Epithelial cell of prostate (primary cell): Measurements from ENCODE around the gene FCN3.
A peak's percentile ranks its signal among the peaks of the same experiment; 100 is the strongest.

Source experiments
- DNase-seq: peaks from one replicate; pipeline ENCODE4 v3.0.0-alpha.2; 2011; ENCODE audit warnings: low read depth, low spot score
- H3K27ac ChIP-seq: fragments of 450-650 bp; 2 replicates; pipeline ENCODE4 v1.5.1; 2017; ENCODE audit warnings: mild to moderate bottlenecking

The FCN3 gene

DNA sequence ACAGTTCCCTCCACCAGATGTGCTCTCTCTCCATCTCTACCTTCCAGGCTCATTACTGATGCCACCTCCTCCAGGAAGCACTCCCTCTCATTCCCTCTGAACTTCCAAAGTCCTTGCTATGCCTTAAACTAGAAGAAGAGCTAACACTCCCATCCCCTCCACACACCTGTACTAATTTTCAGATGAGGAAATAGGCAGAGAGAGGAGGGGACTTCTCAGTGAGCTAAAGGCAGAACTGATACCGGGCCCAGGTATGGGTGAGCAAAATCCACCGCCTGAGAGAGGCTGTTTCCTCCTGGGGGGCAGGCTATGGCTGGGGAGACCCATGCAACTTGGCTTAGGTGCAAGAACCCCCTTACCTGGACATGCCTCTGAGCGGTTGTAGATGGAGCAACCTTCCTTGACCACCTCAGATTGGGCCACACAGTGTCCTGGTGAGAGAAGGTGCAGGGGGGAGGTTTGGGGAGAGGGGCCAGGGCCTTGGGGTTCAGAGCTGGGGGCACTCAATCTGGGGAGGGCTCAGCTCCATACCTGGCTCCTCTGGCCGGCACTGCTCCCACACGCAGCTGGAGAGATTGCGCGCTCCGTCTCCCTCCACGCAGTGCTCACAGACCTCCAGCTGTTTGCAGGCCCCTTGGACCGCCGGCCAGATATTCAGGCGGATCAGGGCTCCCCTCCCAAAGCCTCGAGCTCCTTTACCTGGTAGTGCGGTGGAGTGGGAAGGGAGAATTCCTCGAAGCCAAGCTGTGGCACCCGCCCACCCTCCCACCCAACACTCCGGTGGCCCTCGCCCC is 7.5 kb upstream of the FCN3 start:
- no peak for DNase-seq
- H3K27ac ChIP-seq, result no peak overlapping the region

DNA sequence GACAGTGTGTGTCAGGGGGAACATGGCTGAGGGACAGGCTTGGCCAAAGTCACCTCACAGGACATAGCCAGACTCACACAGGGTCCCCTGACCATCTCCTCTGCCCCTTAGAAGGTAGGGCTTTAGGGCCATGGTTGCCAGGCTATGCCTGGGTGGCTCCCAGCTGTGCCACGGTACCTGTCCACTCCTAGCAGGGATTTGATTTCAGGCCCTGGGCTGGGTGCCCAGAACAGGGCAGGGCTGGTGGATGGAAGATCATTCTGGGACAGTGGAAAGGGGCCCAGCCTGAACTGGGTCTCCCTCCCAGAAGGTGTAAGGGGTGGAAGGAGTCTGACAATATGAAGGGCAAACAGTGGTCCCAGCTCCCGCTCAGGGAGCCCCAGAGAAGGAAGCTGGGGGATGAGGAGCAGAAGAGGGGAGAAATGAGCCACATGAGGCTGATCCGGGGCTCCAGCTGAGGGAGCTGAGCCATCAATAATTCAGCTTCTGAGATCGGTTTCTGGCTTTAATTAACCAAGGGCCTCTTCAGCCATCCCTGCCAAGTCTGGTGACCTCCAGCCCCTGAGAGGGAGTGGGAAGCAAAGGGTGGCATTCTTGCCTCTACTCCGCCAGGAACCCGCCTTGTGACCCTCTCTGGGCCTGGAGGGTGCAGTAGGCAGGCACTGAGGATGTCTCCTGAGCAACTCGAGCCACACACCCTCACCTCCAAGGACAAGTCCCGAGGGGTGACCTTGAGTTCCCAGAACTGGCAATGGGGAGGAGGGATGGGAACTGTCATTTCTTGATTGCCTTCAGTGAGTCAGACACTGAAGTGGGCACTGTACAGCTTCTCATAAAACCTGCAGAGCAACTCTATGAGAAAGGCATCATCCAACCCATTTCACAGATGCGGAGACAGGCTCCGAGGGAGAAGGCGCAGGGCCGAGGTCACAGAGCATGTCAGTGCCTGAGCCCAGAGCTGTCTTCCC is 6.4 kb upstream of the FCN3 start:
- no peak for DNase-seq
- no peak overlapping the region for H3K27ac ChIP-seq

DNA sequence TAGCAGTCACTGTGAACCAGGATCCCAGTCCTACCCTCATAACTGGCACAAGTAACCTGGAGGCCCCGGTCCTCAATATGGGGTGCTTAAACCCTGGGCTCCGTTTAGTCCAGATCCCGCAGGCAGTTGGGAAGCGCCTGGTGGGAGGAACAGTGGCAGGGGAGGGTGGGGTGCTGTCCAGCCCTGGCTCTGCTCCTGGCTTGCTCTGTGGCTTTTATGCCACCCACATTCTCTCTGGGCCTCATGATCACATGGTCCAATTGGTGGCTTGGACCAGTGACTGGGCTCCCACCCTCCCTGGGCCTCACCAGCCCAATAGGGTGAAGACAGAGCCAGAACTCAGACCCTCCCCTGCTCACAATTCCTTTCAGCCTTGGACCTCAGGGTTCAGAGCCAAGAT is 5.6 kb upstream of the FCN3 start:
- no peak for DNase-seq
- H3K27ac ChIP-seq, result no peak overlapping the region

DNA sequence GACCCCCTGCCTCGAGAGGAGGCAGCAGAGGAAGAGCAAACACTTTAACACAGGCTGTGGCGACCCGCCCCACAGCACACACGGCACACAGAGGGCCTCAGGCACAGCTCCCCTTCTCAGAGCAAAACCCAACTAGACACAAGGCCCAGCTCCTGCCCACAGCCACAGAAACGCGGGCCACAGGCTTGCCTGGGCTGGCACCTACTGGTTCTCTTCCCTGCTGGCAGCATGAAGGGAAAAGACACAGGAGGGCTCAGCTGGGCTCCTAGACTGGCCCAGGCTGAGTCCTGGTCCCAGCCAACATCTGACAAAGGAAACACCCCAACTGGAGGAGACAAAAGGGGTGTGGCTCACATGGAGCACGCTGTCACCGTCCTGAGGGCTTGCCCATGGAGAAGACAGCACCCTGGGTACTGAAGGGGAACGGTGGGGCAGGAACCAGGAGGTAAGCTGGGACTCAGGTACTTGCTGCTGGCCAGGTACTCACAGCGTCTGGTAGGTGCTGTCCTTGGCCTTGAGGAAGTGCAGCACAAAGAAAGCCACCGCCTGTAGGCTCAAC is 5.0 kb upstream of the FCN3 start:
- DNase-seq, result no peak
- H3K27ac ChIP-seq, result no peak overlapping the region

DNA sequence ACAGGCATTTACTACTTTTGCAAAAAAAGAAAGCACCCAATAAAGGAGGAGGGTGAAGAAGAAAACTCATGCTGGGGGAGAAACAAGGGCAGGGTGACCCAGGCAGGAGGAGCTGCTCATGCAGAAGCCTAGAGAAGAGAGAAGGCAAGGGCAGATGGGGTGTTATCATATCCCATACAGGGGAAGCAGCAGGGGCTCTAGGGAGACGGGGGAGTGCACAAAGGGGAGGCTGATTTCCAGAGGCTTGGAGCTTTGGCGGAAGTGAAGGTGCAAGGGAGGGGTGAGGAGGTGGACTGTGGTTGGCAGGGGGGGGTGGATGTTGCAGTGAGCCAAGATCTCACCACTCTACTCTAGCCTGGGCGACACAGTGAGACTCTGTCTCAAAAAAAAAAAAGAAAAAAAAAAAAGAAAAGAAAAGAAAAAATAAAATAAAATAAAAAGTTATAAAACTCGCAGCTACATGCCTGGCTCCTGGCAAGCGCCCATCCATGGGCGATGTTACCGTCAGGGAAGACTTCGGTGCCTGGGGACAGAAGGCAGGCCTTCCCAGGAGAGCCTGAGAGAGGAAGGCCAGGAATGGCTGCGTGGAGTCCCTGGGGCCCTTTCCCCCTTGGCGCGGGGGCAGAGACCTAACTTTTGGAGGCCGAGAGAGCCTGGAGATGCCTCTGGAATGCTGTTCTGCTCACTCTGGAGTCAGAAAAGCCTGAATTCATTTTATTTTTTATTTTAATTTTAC is 3.3 kb upstream of the FCN3 start:
- H3K27ac ChIP-seq, result no peak overlapping the region
- DNase-seq, result no peak

DNA sequence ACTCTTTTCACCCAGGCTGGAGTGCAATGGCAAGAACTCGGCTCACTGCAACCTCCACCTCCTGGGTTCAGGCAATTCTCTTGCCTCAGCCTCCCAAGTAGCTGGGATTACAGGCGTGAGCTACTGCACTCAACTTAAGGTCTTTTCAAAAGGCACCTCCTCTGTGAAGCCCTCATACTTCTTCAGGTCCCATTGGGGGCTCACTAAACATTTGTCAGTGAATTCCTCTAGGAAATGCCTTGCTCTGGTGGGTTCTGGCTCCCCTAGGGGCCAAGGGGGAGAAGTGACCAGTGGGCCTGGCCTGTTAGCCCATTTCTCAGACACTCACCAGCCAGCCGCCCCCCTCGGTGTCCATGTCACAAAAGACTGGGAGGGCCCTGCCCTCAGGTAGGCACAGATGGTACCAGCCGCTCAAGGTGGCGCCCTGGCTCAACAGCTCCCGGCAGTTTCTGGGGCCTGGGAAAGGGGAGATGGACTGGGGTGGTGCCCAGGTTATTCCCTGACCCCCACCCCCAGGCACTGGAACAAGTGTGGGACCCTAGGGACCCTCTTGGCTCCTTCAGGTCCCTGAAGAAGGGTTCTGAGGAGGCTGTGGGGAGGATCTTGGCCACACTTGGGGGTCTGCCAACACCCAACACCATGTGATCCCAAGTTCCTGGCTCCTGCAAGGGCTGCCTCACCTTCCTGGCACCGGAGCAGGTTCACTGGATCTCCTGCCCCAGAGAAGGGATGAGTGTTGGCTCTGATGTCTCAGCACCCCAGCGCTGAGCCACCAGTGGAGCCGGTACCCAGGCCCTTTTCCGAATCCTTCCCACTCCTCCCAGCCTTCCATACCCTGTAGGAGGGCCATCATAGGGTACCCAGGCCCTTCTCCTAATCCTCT is 1.6 kb downstream of the FCN3 start:
- no peak overlapping the region for H3K27ac ChIP-seq
- no peak for DNase-seq

DNA sequence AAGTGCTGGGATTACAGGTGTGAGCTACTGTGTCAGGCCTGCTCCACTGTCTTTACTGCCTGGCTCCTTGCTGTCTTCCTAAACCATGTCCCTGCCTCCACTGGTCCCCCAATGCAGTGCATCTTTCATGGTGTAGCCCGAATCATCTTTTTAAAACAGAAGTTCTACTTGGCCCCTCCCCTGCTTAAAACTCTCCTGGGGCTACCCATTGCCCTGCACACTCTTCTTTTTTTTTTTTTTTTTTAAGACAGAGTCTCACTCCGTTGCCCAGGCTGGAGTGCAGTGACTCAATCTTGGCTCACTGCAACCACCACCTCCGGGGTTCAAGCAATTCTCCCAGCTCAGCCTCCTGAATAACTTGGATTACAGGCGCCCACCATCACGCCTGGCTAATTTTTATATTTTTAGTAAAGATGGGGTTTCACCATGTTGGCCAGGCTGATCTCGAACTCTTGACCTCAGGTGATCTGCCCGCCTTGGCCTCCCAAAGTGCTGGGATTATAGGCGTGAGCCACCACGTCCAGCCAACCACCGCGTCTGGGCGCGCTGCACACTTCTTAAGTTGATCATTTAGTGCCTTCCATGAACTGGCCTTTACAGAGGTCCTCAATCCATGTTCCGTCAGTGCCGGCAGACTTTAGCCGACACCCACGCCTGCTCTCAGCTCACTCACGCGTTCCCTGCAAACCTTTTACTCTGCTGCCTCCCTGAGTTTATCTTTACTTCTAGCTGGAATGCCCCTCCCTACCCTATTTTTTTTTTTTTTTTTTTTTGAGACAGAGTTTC is 2.4 kb downstream of the FCN3 start:
- DNase-seq, result no peak
- no peak overlapping the region for H3K27ac ChIP-seq

DNA sequence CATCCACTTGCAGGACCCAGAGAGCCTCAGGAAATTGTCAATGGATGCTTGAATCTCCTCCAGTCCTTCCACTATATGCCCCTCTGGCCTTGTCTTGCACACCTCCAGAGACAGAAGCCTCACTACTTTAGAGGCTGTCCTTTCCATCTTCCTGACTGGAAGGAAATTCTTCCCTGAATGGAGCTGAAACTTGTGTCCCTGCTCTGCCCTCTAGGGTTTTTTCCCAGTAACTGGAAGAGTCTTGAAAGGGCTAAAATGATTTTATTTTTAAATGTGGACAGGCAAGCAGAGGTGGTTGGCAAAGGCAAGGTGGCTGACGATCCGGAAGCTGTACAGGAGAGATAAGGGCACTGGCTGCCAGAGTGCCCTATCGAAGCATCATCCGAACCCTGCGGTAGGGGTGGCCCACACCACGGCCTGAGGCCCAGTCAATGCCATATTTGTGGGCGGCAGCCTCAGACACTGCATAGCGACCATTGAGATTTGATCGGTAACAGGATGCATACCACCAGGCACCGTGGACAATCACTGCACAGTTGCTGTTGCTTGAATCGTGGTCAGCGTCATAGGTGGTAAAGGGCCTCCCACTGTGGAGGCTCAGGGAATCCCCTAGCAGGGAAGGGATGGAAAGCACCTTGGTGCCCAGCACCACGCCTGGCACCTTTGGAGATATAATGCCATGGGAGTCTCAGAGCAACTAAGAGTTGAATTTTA is 5.6 kb downstream of the FCN3 start:
- no peak overlapping the region for H3K27ac ChIP-seq
- DNase-seq, result no peak

DNA sequence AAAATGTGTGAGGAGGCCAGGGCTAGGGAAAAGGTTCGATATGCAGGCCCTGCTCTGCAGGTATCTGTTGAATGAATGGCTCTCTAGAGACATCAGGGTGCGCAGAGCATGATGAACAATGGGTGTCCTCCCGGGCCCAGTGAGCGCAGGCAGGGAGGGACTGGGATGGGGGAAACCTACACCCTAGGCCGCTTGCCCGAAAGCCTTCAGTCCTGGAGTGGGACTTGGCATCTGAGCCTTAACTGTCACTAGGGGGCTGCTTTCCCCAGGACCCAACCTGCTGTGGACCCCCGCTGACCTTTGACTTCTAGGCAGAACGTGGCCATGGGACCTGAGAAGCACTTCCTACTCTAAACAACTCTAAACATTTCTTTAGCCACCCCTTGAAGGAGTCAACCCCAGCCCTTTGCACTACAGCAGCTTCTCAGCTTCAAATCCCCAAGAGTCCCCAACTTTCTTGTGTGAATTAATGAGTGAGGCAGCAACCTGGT is 7.4 kb downstream of the FCN3 start:
- no peak for DNase-seq
- H3K27ac ChIP-seq, result peak overlapping the region; percentile 95

DNA sequence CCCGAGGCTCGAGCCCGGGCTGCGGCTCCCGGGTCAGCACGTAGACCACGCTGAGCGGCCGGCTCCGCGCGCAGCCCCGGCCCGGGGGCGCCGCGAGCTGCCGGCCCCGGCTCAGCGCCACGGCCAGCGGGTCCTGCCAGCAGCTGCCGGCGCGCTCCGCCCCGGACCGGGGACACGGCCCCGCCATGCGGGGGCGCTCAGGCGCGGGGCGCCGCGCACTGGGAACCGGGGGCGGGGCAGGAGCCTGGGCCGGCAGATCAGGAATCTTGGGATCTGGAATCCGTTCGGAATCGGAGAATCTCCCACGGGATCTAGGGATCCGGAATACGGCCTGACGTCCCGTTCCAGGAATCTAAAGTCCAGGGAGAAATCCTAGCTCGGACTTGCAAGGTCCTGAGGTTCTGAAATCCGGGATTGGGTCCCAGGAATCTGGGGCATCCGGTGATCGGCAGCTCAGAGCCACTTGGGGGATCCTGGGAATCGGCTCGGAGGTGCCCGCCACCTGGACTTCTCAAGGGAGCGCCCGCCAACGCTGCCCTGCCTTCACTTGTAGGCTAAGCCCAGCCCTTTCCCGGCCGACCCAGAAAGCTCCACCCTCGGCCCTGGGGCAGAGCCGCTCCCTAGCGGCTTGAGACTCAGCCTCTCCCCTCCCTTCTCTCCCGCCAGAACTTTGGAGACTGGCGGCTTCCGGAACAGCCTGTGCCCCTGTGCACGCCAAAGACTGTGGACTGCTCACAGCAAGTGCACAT is 8.0 kb downstream of the FCN3 start, which contains the start of gene MAP3K6:
TSS of gene MAP3K6 (minus strand) at position 551 of the 749 bp plus-strand sequence. CDS start at position 187, 364 bp downstream.
- no peak for DNase-seq
- H3K27ac ChIP-seq, result peak within 1 kb of the TSS; percentile 95

DNA sequence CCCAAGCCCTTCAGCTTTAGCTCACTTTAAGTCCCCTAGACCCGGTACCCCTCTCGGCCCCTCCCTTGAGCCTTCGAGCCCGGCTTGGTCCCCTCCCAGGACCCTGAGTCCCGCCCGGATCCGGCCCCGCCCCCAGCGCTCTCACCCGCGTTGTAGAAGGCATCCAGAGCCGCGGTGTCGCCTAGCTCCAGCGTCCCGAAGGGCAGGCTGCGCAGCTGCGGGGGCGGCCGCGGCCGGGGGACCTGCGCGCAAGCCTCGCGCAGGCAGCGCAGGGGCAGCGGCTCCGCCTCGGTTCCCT is 8.6 kb downstream of the FCN3 start:
- no peak for DNase-seq
- H3K27ac ChIP-seq, result peak overlapping the region; percentile 95

DNA sequence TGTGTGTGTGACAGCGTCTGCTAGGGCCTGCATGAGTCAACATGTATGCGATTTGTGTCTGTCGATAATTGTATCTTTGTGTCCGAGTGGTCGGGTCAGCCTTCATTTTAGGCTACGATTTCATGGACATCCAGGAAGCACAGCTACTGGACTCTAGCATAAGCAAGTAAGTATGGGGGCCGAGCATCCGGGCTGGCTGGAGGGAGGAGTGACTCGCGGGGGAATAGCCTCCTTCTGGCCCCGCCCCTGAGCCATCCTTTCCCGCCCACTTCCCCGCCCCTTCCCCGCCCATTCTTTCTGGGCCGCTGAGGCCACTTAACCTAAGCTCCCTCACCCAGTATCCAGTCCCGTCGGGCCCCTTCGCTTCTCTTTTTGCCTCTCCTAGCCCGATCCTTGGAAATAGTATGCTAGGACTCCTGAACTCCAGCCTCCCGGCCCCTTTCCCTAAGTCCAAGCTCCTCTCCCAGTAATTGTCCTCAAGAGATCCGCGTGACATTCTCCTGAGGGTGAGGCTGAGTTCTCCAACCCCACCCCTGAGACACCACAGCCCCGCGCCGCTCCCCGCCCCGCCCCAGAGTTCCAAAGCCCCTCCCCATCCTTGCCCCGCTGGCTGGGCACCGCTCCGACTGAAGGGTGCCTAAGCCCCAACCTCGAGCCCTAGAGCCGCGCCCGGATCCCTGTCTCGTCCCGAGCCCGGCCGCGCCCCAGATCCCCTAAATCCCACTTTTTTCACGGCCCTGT is 9.1 kb downstream of the FCN3 start:
- no peak for DNase-seq
- H3K27ac ChIP-seq, result peak overlapping the region; percentile 95

DNA sequence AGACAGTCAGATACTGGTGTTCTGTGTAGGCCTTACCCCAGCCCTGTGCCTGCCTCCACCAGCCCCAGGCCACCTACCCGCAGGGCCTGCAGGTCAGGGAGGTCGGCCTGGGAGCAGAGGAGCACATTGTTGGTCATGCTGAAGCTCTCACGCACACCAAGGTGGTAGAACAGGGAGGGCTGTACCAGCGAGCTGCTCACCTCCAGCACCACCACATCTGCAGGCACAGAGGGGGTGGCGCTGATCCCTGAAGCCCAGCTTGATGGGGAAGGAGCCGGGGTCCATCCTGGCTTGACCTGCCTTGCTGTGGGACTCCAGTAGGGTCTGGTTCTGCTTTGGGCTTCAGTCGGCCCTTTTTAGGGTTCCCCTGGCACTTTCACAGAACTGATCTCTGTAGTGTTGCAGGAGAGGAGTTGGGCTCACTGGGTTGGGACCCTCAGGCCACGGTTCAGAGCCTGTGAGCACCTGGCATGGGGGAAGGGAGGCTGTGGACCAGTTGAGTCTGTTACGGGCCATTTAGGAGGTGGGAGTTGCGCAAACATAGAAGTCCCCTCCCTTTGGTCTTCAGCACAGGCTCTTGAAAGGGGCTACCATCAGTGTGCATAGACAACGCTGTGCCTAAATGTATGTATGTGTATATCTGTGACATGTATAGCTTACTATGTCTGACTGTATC is 9.8 kb downstream of the FCN3 start:
- no peak for DNase-seq
- H3K27ac ChIP-seq, result peak overlapping the region; percentile 95

DNA sequence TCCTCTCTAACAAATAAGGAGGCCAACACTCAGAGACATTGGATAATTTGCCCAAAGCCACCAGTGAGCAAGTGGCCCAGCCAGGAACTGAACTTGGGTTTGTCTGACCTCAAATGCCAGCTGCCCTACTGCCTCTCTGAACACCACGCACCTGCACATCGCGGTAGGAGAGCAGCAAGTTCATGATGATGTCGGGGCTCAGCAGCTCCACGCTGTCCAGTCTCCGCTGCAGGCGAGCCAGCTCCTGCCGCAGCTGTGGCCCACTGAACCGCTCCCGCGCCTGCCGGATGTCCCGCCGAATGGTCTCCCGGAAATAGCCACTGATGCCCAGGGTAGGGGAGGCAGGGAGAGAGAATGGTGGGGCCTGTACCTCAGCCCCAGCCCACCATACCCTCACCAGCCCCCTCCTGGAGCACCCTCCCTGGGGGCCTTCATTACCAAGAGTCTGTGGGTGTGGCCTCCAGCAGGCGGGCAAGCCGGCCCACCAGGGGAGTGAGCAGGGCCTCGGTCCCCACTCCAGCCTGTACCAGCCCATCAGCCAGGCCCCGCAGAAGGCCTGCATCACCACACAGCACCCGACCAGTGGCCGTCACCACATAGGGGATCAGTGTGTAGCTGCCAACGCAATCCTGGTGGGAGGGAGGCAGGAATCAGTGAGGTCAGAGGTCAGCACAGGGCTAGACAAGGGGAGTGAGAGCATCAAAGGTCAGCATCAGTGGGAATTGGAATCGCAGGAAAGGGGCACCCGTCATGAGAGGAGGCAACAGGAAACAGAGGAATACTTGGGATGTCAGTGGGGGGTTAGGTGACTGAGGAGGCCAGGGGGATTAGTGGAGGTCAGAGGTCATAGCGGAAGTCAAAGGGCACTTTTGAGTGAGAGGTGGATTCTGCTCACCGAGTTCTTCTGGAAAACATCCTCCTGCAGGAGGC is 10.6 kb downstream of the FCN3 start:
- DNase-seq, result no peak
- H3K27ac ChIP-seq, result no peak overlapping the region

DNA sequence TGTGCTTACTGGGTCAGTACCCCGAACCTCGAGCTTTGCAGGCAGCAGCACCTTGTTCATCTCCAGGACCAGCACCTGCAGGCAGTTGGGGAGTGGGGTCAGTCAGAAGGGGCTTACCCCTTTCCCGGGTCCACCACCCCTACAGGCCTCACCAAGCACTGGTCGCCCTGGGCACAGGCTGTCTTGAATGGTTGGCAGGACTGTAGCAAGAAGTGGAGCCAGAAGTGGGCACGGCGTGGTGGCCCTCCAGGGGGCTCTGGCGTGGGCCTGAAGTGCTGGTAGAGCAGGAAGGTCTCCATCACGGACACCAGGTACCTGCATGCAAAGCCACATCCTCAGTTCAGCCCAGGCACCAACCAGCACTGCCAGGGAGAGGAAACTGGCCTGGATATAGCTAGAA is 13.1 kb downstream of the FCN3 start:
- no peak overlapping the region for H3K27ac ChIP-seq
- no peak for DNase-seq
